SIG-M5 treated with dmso at 0.1 percent for 504 hours (cell line): ENCODE measurements around the gene PRICKLE2.

Experiments used
- DNase-seq: peaks from one replicate; lab custom pipeline; 2025; ENCODE audit not compliant: unreplicated experiment; lab: John Stamatoyannopoulos, UW

The PRICKLE2 gene

GRCh38 chr3:64254443-64254842 is 29.2 kb upstream of the PRICKLE2 start:
- DNase-seq: no peak

- no peak for DNase-seq
Measured at GRCh38 chr3:64253689-64254088, 28.4 kb upstream of the PRICKLE2 start.

- DNase-seq: no peak
Measured at GRCh38 chr3:64251019-64251418, 25.8 kb upstream of the PRICKLE2 start.

GRCh38 chr3:64247991-64248646 is 22.9 kb upstream of the PRICKLE2 start:
- DNase-seq: no peak

GRCh38 chr3:64244011-64244942 is 19.0 kb upstream of the PRICKLE2 start:
- peak; percentile 88 for DNase-seq

- DNase-seq: peak; percentile 94
Measured at GRCh38 chr3:64242435-64242834, 17.2 kb upstream of the PRICKLE2 start.

- no peak for DNase-seq
Measured at GRCh38 chr3:64240959-64241358, 15.7 kb upstream of the PRICKLE2 start.

- DNase-seq: no peak
Measured at GRCh38 chr3:64240396-64240795, 15.1 kb upstream of the PRICKLE2 start.

GRCh38 chr3:64239841-64240240 is 14.6 kb upstream of the PRICKLE2 start:
- no peak for DNase-seq

GRCh38 chr3:64238971-64239667 is 13.9 kb upstream of the PRICKLE2 start:
- DNase-seq: peak; percentile 74

GRCh38 chr3:64237083-64237482 is 11.8 kb upstream of the PRICKLE2 start:
- DNase-seq: no peak

GRCh38 chr3:64235605-64236004 is 10.3 kb upstream of the PRICKLE2 start:
- DNase-seq: no peak

GRCh38 chr3:64234571-64234970 is 9.3 kb upstream of the PRICKLE2 start:
- no peak for DNase-seq

GRCh38 chr3:64232821-64233220 is 7.6 kb upstream of the PRICKLE2 start:
- no peak for DNase-seq

GRCh38 chr3:64229903-64230302 is 4.6 kb upstream of the PRICKLE2 start:
- DNase-seq: peak; percentile 41

- no peak for DNase-seq
Measured at GRCh38 chr3:64228110-64228509, 2.8 kb upstream of the PRICKLE2 start.

- DNase-seq: no peak
Measured at GRCh38 chr3:64226730-64227129, 1.5 kb upstream of the PRICKLE2 start.

- DNase-seq: no peak
Measured at GRCh38 chr3:64225695-64226499, 631 bp upstream of the PRICKLE2 start.

- DNase-seq: no peak
Measured at GRCh38 chr3:64223791-64224745, 1.2 kb downstream of the PRICKLE2 start.
